HG03378 (cell line): Measurements from ENCODE around the gene ESX1.
"Not testable (repeated sequence)": the region's sequence is repeated elsewhere in the genome, so short reads cannot be mapped to it uniquely, and the experiment has no call there.

Source experiments
- ATAC-seq: cut with Tn5 transposase; IDR thresholded peaks from one replicate; pipeline ENCODE4 v1.9.1; 2021; ENCODE audit warnings: mild to moderate bottlenecking, moderate library complexity; ENCODE audit not compliant: unreplicated experiment

Gene ESX1

GRCh38 chrX:104254442-104255115, at the start of gene ESX1:
TSS of gene ESX1 (minus strand) at chrX:104254933. CDS start at chrX:104254849, 84 bp downstream.
- no peak for ATAC-seq

- ATAC-seq, result no peak
Measured at GRCh38 chrX:104295636-104296035, 40.9 kb upstream of the ESX1 start.

- no peak for ATAC-seq
Measured at GRCh38 chrX:104288961-104289360, 34.2 kb upstream of the ESX1 start.

GRCh38 chrX:104288269-104288668, 33.5 kb upstream of the ESX1 start:
- no peak for ATAC-seq

GRCh38 chrX:104285201-104285600, 30.5 kb upstream of the ESX1 start:
- ATAC-seq, result no peak

GRCh38 chrX:104284507-104284906, 29.8 kb upstream of the ESX1 start:
- ATAC-seq, result no peak

- no peak for ATAC-seq
Measured at GRCh38 chrX:104282166-104282725, 27.5 kb upstream of the ESX1 start.

GRCh38 chrX:104281564-104281963, 26.8 kb upstream of the ESX1 start:
- no peak for ATAC-seq

GRCh38 chrX:104280609-104281008, 25.9 kb upstream of the ESX1 start:
- ATAC-seq, result no peak

- ATAC-seq, result peak; percentile 51
Measured at GRCh38 chrX:104270916-104271512, 16.3 kb upstream of the ESX1 start.

GRCh38 chrX:104270212-104270611, 15.5 kb upstream of the ESX1 start:
- no peak for ATAC-seq

GRCh38 chrX:104255465-104255864, 732 bp upstream of the ESX1 start:
- ATAC-seq, result no peak

- no peak for ATAC-seq
Measured at GRCh38 chrX:104253567-104254441, 929 bp downstream of the ESX1 start.

- ATAC-seq, result no peak
Measured at GRCh38 chrX:104250470-104250869, 4.3 kb downstream of the ESX1 start.

GRCh38 chrX:104230060-104230459, 24.7 kb downstream of the ESX1 start:
- not testable (repeated sequence) for ATAC-seq

GRCh38 chrX:104211187-104211586, 43.5 kb downstream of the ESX1 start:
- no peak for ATAC-seq

- ATAC-seq, result no peak
Measured at GRCh38 chrX:104205548-104205947, 49.2 kb downstream of the ESX1 start.
